Gastroesophageal sphincter (tissue), 4 donors: ENCODE results near the gene PDE11A. TPM values are rescaled to one million over a fixed set of nuclear protein-coding genes. Genes with fewer than 3 reads are reported as not detected.
"Not testable (repeated sequence)": the region's sequence is repeated elsewhere in the genome, so short reads cannot be mapped to it uniquely, and the experiment has no call there.

Experiments
- ATAC-seq: fragments of 150-250 bp; one replicate; pipeline ENCODE4 v1.9.1; 2016; ENCODE audit warnings: mild to moderate bottlenecking, moderate library complexity
- H3K27ac ChIP-seq, 4 donors: fragments of 200-600 bp; sonication (generic) in 3 of 4; 1 replicate in 3 of 4; 2 replicates in 1 of 4; pipeline ENCODE4 v1.5.1; 2016 to 2019
- H3K27me3 ChIP-seq: fragments of 200-600 bp; sonication (generic); one replicate; pipeline ENCODE4 v1.5.1; 2019
- H3K36me3 ChIP-seq, 2 donors: fragments of 200-600 bp; sonication (generic); one replicate each; pipeline ENCODE4 v1.5.1; 2019; ENCODE audit warnings: control low read depth in 1 of 2
- H3K4me1 ChIP-seq, 3 donors: fragments of 200-600 bp; sonication (generic); 1 replicate in 2 of 3; 2 replicates in 1 of 3; pipeline ENCODE4 v1.5.1; 2016 to 2019; ENCODE audit warnings: control low read depth in 2 of 3
- H3K4me3 ChIP-seq, 2 donors: fragments of 200-600 bp; sonication (generic); one replicate each; pipeline ENCODE4 v1.5.1; 2019; ENCODE audit warnings: mild to moderate bottlenecking in 1 of 2, moderate library complexity in 1 of 2
- H3K9me3 ChIP-seq, 3 donors: fragments of 200-600 bp; sonication (generic); one replicate each; pipeline ENCODE4 v1.5.1; 2017 to 2019; ENCODE audit warnings: control low read depth in 2 of 3
- CTCF ChIP-seq, 4 experiments: fragments of 200-600 bp in 2 of 4; fragments of 450-650 bp in 2 of 4; sonication (generic) in 1 of 4; IDR thresholded peaks; one replicate each; pipeline ENCODE4 v1.5.1; 2017 to 2019; ENCODE audit warnings: antibody characterized with exemption in 4 of 4, mild to moderate bottlenecking in 2 of 4, moderate library complexity in 2 of 4
- EP300 ChIP-seq: sonication (generic); formaldehyde crosslinking; IDR thresholded peaks from one replicate; pipeline ENCODE4 v1.6.1; 2017; ENCODE audit warnings: antibody characterized with exemption, mild to moderate bottlenecking
- POLR2A ChIP-seq, 2 donors: fragments of 450-650 bp; IDR thresholded peaks; one replicate each; pipeline ENCODE4 v1.6.1; 2017; ENCODE audit warnings: antibody characterized with exemption in 2 of 2, mild to moderate bottlenecking in 2 of 2, moderate library complexity in 1 of 2
- POLR2AphosphoS5 ChIP-seq: sonication (generic); formaldehyde crosslinking; IDR thresholded peaks from one replicate; pipeline ENCODE4 v1.6.1; 2017; ENCODE audit warnings: antibody characterized with exemption
- WGBS, 2 donors: methylation state at CpG; one replicate each; pipeline ENCODE4 v1.1.5; 2018; ENCODE audit warnings: low coverage in 1 of 2; 5-methylcytosine and 5-hydroxymethylcytosine counted together
- total RNA-seq, 4 donors: library from RNA; depleted of rRNA; stranded (reverse); fragments of >200 nt; gene quantifications; one replicate each; pipeline ENCODE4 v1.1.0, GENCODE V29; 2016

The PDE11A gene
- total RNA-seq, 4 donors from 2014 or later = 0.13 to 1.9 (median 0.16) TPM; not detected in 1

- no CpG with 5 or more reads among the region's 2 CpGs for WGBS, 2 donors
- no peak for ATAC-seq
- Histone ChIP-seq H3K36me3 (no peaks in the 10 kb centered on the region), H3K27me3 (peaks cover 5% of the 10 kb centered on the region), H3K9me3 (no peaks in the 10 kb centered on the region), H3K27ac (no peak overlapping the region), H3K4me3 (no peak overlapping the region), H3K4me1 (no peaks in the 10 kb centered on the region)
- TF ChIP-seq POLR2AphosphoS5 = no peak
- no peak for TF ChIP-seq POLR2A (IDR thresholded peaks at IDR 0.05)
- no peak for TF ChIP-seq EP300
- no peak for TF ChIP-seq CTCF (IDR thresholded peaks at IDR 0.05)
These were observed 12.9 kb downstream of the PDE11A start for GRCh38 chr2:178059681-178060080.

- Histone ChIP-seq H3K4me1 (no peaks in the 10 kb centered on the region), H3K36me3 (no peaks in the 10 kb centered on the region), H3K9me3 (no peaks in the 10 kb centered on the region), H3K27me3 (peaks cover 5% of the 10 kb centered on the region), H3K4me3 (no peak overlapping the region), H3K27ac (no peak overlapping the region)
- no peak for TF ChIP-seq EP300
- TF ChIP-seq CTCF (IDR thresholded peaks at IDR 0.05) = no peak
- TF ChIP-seq POLR2AphosphoS5 = no peak
- TF ChIP-seq POLR2A (IDR thresholded peaks at IDR 0.05) = no peak
- ATAC-seq = no peak
- 80% methylated on average over 1 of the region's 2 CpGs; no CpG with 5 or more reads in 1 of the 2 donors for WGBS, 2 donors
These were observed 13.5 kb downstream of the PDE11A start for GRCh38 chr2:178059111-178059510.

GRCh38 chr2:178057179-178057680, 15.3 kb downstream of the PDE11A start:
- H3K27me3 ChIP-seq = no peaks in the 10 kb centered on the region
- ATAC-seq = no peak
- 38 to 43% methylated on average over 2 of the region's 2 CpGs for WGBS, 2 donors

GRCh38 chr2:178056345-178056744, 16.2 kb downstream of the PDE11A start:
- WGBS, 2 donors = 86 to 89% methylated on average over 1 of the region's 1 CpG
- Histone ChIP-seq H3K9me3 (no peaks in the 10 kb centered on the region), H3K27me3 (no peaks in the 10 kb centered on the region), H3K27ac (no peak overlapping the region), H3K36me3 (no peaks in the 10 kb centered on the region), H3K4me3 (no peak overlapping the region), H3K4me1 (no peaks in the 10 kb centered on the region)
- no peak for ATAC-seq
- TF ChIP-seq CTCF (IDR thresholded peaks at IDR 0.05) (no peak), POLR2AphosphoS5 (no peak), EP300 (no peak), POLR2A (IDR thresholded peaks at IDR 0.05) (no peak)

More at GRCh38 chr2:178057179-178057680, 15.3 kb downstream of the PDE11A start:
- H3K36me3 ChIP-seq = no peaks in the 10 kb centered on the region
- H3K9me3 ChIP-seq = no peaks in the 10 kb centered on the region
- no peaks in the 10 kb centered on the region for H3K4me1 ChIP-seq
- H3K27ac ChIP-seq = no peak overlapping the region
- no peak overlapping the region for H3K4me3 ChIP-seq
- TF ChIP-seq EP300 (no peak), POLR2A (IDR thresholded peaks at IDR 0.05) (no peak), POLR2AphosphoS5 (no peak)

- not testable (repeated sequence) for H3K36me3 ChIP-seq, H3K27ac ChIP-seq, H3K9me3 ChIP-seq, H3K4me1 ChIP-seq, H3K4me3 ChIP-seq, H3K27me3 ChIP-seq, ATAC-seq
- WGBS, 2 donors = 95% methylated on average over 2 of the region's 2 CpGs; no CpG with 5 or more reads in 1 of the 2 donors
These were observed 21.3 kb downstream of the PDE11A start for GRCh38 chr2:178051257-178051656.

- WGBS, 2 donors = 69 to 90% methylated on average over 1 to 2 of the region's 2 CpGs
- Histone ChIP-seq H3K36me3 (no peaks in the 10 kb centered on the region), H3K27me3 (peaks cover 6% of the 10 kb centered on the region), H3K9me3 (no peaks in the 10 kb centered on the region), H3K4me3 (no peak overlapping the region), H3K27ac (no peak overlapping the region), H3K4me1 (no peaks in the 10 kb centered on the region)
- no peak for ATAC-seq
- TF ChIP-seq EP300 = no peak
- no peak for TF ChIP-seq POLR2A (IDR thresholded peaks at IDR 0.05)
- no peak for TF ChIP-seq POLR2AphosphoS5
- TF ChIP-seq CTCF (IDR thresholded peaks at IDR 0.05) = no peak
These were observed 25.2 kb downstream of the PDE11A start for GRCh38 chr2:178047391-178047790.
